AG04449 (cell line): ENCODE results near the gene PASK.
"Not testable (repeated sequence)": the region's sequence is repeated elsewhere in the genome, so short reads cannot be mapped to it uniquely, and the experiment has no call there.

Experiments
- CTCF ChIA-PET: fragments of 350-600 bp; formaldehyde crosslinking; extraction: SDS; loops from one replicate; lab custom pipeline; 2021; ENCODE audit warnings: antibody characterized with exemption; lab: Yijun Ruan, JAX
- POLR2A ChIA-PET: fragments of 400-600, 350-600 bp; formaldehyde crosslinking; extraction: SDS; loops from one replicate; lab custom pipeline; 2020; ENCODE audit warnings: antibody characterized with exemption, inconsistent platforms; lab: Yijun Ruan, JAX
- DNase-seq: peaks from one replicate; pipeline ENCODE4 v3.0.0-alpha.2; 2010; ENCODE audit warnings: low read depth, low spot score
- H3K4me3 ChIP-seq: 2 replicates; pipeline ENCODE4 v1.5.1; 2011; ENCODE audit warnings: low read depth, mild to moderate bottlenecking, control low read depth, low read length
- TF ChIP-seq, protein P1 (sequence below): IDR thresholded peaks from one replicate; pipeline ENCODE4 v1.5.1; 2011; ENCODE audit warnings: mild to moderate bottlenecking, moderate library complexity, low read length, control low read depth, inconsistent platforms; ENCODE audit not compliant: insufficient read depth; ENCODE audit errors: missing control alignments

PASK gene

DNA sequence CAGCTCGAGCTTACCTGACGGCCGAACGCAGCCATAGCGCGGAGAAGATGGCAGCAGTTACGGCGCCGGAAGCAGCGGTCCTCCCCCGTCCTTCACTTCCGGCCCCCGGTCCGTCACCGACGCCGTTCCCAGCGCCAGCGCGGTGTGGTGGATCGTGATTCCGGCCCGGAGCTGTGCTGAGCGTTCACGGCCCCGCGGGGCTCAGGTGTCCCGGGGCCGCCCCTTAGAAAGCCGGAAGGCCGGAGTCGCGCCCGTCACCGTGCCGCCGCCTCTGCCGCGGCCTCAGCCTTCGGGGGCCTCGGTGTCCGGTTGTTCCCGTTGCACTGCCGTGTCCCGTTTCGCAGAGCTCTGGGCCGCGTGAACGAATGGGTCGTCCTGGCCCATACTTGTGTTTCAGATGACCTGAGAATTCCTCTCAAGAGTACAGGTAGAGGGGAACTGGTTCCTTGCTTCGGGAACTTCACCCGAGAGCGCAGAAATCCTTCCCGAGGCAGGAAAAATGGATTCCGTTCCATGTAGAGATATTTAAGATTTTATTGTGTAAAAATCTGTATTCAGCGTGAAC is 47.0 kb downstream of the PASK start, which contains the start of gene MTERF4:
MTERF4 (minus strand) TSS at position 49 of the 565 bp plus-strand sequence; CDS start at position 35, 14 bp downstream.
- TF ChIP-seq, protein P1, sequence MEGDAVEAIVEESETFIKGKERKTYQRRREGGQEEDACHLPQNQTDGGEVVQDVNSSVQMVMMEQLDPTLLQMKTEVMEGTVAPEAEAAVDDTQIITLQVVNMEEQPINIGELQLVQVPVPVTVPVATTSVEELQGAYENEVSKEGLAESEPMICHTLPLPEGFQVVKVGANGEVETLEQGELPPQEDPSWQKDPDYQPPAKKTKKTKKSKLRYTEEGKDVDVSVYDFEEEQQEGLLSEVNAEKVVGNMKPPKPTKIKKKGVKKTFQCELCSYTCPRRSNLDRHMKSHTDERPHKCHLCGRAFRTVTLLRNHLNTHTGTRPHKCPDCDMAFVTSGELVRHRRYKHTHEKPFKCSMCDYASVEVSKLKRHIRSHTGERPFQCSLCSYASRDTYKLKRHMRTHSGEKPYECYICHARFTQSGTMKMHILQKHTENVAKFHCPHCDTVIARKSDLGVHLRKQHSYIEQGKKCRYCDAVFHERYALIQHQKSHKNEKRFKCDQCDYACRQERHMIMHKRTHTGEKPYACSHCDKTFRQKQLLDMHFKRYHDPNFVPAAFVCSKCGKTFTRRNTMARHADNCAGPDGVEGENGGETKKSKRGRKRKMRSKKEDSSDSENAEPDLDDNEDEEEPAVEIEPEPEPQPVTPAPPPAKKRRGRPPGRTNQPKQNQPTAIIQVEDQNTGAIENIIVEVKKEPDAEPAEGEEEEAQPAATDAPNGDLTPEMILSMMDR = no peak
- DNase-seq = no peak
- peak within 1 kb of the TSS; percentile 87 for H3K4me3 ChIP-seq
- ChIA-PET POLR2A (interaction anchor here (0.8 to 1.8 kb wide), 6 partner anchors 10 to 55 kb away, joined by 3 to 6 read pairs (median 3); no protein-coding TSS in a partner anchor), CTCF (interaction anchor here (1.1 kb wide), 1 partner anchor 189 kb away, joined by 3 read pairs; no protein-coding TSS in a partner anchor)

- CTCF ChIA-PET = interaction anchor here (1.2 kb wide), 1 partner anchor 185 kb away, joined by 3 read pairs; no protein-coding TSS in a partner anchor
- POLR2A ChIA-PET = no interaction called here
- no peak for DNase-seq
These were observed 50.0 kb downstream of the PASK start for GRCh38 chr2:241099246-241099645.

DNA sequence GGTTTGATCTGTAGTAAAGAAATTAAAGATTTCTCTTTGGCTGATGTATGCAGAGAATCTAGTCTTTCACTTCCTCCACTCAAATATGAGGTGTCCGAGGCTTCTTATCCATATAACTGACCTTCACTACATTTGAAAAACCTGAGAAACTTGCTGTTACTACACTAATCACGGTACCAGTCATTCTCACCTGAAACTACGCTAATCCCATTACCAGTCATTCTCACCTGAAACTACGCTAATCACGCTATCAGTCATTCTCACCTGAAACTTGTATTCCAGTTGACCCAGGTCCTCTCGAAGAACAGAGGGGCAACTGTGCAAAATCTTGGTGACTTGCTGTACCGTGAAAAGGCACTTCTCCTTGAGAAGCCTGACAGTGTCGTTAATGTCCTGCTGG is 52.3 kb downstream of the PASK start:
- TF ChIP-seq, protein P1 = no peak
- no peak for DNase-seq
- ChIA-PET CTCF (interaction anchor here (1.2 to 1.9 kb wide), 2 partner anchors 19 kb away, joined by 5 to 7 read pairs; no protein-coding TSS in a partner anchor), POLR2A (no interaction called here)
- H3K4me3 ChIP-seq = no peak overlapping the region

More at GRCh38 chr2:241099246-241099645, 50.0 kb downstream of the PASK start:
- H3K4me3 ChIP-seq = no peak overlapping the region
- TF ChIP-seq, protein P1 = no peak

DNA sequence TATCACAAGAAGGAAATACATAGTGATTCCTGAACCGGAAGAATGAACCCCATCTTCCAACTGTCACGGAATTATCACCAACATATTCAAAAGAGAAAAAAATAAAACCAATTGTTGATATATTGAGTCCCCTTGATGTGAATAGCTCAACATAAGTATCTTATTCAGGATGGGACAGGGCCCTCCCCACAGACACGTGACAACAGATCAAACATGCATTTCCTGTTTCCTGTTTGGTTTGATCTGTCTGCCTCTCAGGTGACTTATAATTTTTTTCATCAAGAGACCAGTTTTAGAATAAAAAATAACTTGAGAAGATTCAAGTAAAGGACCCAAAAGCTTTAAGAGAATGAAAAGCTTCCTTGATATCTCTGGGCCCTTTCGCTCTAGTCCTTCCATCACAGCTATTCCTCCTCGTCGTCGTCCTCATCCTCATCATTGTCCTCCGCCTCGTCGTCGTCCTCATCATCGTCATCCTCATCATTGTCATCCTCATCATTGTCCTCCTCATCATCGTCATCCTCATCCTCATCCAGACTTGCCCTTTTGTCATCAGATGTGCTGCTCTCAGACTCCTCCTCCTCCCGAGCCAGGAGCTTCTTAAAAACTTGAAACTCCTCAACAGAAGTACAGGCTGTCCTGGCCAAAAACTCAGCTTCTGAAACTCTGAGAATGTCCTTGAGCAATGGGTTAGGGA is 53.5 kb downstream of the PASK start:
- no peak overlapping the region for H3K4me3 ChIP-seq
- no peak for DNase-seq
- ChIA-PET POLR2A (no interaction called here), CTCF (interaction anchor here (1.9 kb wide), 1 partner anchor 18 kb away, joined by 7 read pairs; no protein-coding TSS in a partner anchor)
- TF ChIP-seq, protein P1 = no peak

GRCh38 chr2:241094924-241095420 is 54.3 kb downstream of the PASK start:
- ChIA-PET POLR2A (no interaction called here), CTCF (interaction anchor here (1.2 to 1.9 kb wide), 2 partner anchors 17 kb away, joined by 3 to 7 read pairs; no protein-coding TSS in a partner anchor)
- H3K4me3 ChIP-seq = no peak overlapping the region
- TF ChIP-seq, protein P1 = no peak
- DNase-seq = no peak

- no peak for DNase-seq
- POLR2A ChIA-PET = no interaction called here
- no peak overlapping the region for H3K4me3 ChIP-seq
- CTCF ChIA-PET = interaction anchor here (1.2 kb wide), 1 partner anchor 16 kb away, joined by 3 read pairs; no protein-coding TSS in a partner anchor
- TF ChIP-seq, protein P1 = no peak
These were observed 55.1 kb downstream of the PASK start for GRCh38 chr2:241094172-241094571.

GRCh38 chr2:241093133-241093781 is 56.0 kb downstream of the PASK start:
- H3K4me3 ChIP-seq, POLR2A ChIA-PET, DNase-seq: not testable (repeated sequence)
- CTCF ChIA-PET = interaction anchor here (1.8 to 2.4 kb wide), 2 partner anchors 15 to 242 kb away, joined by 5 to 10 read pairs; no protein-coding TSS in a partner anchor
